Activated CD8-positive, alpha-beta memory T cell treated with anti-CD3 and anti-CD28 coated beads for 1 hour (primary cell): Measurements from ENCODE around the gene EMX1.
"Not testable (repeated sequence)": the region's sequence is repeated elsewhere in the genome, so short reads cannot be mapped to it uniquely, and the experiment has no call there.

Source experiments
- DNase-seq, 2 donors: peaks; one replicate each; pipeline ENCODE4 v3.0.0-alpha.2; 2020; ENCODE audit warnings: low read depth in 1 of 2; ENCODE audit errors: extremely low read depth in 1 of 2

EMX1 gene

DNA sequence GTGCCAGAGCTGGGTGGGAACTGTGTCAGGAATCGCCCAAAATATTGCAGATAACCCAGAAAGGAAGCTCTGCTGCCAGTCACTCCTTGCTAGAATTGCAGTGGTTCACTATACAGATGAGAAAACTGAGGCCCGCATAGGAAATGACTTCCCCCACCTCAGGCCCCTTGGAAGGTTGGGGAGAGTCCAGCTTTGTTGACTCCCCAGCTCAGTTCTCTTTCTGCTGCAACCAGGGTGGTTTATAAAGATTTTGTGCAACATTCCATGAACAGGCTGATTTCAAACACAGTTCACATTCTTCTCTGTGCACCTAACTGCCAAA, 18.8 kb upstream of the EMX1 start:
- no peak for DNase-seq

- DNase-seq, result no peak
Measured at GRCh38 chr2:72900191-72900825, 17.0 kb upstream of the EMX1 start.

DNA sequence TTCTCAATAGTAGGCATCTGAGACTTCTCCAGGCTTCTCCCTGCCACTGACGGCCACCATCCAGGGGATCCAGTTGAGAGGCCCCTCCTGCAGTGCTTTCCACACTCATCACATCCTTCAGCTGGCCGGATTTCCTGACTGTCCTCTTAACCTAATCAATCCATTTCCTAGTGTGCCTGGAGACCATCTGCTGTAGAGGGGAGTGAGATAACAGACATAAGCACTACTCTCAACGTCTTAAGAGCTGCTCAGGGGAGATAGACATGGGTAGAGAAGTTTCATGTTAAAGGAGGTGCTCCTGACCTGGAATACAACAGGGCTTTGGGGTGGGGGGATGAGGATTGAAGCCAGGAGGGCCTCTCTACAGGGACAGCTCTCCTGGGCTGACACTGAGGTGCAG, 15.9 kb upstream of the EMX1 start:
- DNase-seq, result no peak

DNA sequence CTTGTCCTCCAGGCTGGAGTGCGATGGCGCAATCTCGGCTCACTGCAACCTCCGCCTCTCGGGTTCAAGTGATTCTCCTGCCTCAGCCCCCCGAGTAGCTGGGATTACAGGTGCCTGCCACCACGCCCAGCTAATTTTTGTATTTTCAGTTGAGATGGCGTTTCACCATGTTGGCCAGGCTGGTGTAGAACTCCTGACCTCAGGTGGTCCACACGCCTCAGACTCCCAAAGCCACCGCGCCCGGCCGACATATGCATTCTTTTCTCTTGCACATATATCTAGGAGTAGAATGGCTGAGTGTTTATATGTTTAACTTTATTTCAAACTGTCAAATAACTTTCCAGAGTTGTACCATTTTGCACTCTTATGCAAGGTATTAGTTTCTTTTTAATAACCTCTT, 9.9 kb upstream of the EMX1 start:
- not testable (repeated sequence) for DNase-seq

GRCh38 chr2:72908741-72909140, 8.6 kb upstream of the EMX1 start:
- no peak for DNase-seq

DNA sequence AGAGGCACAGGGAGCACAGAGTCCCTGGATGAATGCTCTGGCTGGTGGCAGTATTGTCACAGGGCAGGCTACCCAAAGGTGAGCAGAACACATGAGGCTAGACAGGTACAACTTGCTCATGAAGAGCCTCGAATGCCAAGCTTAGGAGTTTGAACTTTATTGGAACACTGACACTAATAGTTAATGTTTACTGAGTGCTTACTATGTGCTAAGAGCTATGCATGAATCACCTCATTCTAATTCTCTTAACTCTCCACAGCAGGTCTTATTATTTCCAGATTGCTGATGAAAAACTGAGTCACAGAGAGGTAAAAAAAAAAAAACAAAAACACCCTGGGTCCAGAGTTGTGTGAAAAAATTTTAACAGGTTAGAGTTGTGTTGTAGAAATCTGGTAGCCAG, 6.1 kb upstream of the EMX1 start:
- no peak for DNase-seq

- DNase-seq, result no peak
Measured at GRCh38 chr2:72913486-72914205, 3.7 kb upstream of the EMX1 start.

- no peak for DNase-seq
Measured at GRCh38 chr2:72914206-72914559, 3.1 kb upstream of the EMX1 start.

- no peak for DNase-seq
Measured at GRCh38 chr2:72914589-72915319, 2.6 kb upstream of the EMX1 start.

DNA sequence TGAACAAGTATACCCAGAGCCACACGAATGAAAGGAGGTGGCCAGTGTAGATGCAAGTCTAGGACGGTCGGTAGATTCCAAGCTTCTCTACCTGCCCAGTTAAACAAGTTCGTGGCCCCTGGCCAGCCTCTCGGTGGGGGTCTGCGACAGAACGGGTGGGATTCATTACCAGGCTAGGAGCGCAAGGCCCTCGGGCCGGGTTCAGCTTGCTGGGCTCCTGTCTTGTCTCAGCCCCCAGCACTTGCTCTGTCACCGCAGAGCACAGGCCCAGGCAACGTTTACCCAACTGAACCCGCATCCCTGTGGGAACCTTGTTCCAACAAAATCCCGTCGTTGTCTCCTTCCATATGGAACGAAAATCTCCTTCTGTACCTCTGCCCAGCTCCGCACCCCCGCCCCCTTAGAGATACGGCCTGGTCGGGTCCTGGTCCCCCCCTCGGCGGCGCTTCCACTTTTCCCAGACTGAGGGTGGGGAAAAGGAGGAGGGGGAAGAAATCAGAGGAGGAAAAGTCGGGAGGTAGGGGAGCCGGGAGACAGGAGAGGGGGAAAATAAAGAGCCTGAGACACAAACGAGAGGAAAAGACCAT, 1.9 kb upstream of the EMX1 start:
- DNase-seq, result no peak

DNA sequence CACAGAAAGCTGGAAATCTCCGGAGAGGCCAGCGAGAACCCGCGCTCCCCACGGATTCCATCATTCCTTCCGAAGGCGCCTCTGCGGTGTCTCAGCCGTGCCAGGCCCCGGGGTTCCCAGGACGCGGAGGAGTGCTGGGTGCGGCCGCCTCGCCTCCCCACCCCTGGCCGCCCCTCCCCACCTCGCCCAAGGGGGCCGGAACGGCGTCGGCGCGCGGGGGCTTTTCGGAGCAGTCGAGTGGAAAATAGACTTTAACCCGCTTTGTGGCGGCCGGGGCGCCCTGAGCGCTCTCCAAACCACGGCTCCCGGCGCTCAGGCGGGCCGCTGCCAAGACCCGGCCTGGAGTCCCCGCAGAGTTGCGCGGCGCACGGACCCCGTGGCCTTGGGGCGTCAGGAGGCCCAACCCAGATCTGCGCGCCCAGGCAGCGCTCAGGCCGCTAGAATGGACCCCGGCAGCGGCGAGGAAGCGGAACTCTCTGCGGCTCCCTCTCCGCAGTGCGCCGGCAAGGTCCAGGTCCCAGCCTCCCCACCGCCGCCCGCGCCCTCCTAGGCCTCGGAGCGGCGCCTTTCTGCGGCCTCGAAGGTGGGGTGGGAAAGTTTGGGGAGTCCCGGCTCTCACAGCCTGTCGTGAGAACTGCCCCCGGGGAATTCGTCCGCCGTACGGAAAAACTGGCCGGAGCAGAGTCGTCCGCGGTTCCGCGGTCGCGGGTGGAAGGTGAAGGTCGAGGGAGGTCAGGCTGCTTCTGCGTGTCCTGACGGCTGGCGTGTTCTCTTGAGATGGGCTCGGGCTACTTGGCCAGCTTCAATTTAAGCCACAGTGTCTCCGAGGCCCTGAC, 1.2 kb upstream of the EMX1 start:
- no peak for DNase-seq

DNA sequence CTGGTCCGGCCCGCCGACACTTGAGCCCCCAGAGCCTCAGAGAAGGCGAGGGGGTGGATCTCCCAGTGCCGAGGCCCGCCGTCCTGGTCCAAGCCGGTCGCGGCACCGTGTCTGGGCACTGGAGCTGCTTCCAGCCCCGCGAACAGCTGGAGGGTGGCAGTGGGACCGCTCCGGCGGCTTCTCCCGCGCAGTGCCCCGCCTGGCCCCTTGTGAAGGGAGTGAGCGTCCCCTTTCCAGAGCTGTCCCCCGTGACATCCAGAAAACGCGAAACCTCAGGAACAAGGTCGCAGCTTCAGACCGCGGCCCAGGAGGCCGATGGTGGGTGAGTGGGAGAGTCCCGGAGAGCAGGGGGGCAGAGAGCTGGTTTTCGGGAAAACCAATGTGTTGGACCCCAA, 579 bp upstream of the EMX1 start:
- DNase-seq, result no peak

DNA sequence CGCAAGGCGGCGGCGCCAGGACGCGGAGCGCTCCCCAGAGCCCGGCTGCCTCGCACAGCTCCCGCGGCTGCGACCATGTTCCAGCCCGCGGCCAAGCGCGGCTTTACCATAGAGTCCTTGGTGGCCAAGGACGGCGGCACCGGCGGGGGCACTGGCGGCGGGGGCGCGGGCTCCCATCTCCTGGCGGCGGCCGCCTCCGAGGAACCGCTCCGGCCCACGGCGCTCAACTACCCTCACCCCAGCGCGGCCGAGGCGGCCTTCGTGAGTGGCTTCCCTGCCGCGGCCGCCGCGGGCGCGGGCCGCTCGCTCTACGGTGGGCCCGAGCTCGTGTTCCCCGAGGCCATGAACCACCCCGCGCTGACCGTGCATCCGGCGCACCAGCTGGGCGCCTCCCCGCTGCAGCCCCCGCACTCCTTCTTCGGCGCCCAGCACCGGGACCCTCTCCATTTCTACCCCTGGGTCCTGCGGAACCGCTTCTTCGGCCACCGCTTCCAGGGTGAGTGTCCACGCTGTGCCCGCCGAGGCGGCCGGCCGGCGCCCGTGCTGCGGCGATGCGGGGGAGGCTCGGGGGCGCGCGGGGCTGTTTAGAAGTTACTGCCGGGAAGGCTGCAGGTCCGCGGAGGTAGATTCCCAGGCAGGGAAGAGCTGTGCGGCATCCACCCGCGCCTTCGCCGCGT, 696 bp downstream of the EMX1 start:
- DNase-seq, result no peak

DNA sequence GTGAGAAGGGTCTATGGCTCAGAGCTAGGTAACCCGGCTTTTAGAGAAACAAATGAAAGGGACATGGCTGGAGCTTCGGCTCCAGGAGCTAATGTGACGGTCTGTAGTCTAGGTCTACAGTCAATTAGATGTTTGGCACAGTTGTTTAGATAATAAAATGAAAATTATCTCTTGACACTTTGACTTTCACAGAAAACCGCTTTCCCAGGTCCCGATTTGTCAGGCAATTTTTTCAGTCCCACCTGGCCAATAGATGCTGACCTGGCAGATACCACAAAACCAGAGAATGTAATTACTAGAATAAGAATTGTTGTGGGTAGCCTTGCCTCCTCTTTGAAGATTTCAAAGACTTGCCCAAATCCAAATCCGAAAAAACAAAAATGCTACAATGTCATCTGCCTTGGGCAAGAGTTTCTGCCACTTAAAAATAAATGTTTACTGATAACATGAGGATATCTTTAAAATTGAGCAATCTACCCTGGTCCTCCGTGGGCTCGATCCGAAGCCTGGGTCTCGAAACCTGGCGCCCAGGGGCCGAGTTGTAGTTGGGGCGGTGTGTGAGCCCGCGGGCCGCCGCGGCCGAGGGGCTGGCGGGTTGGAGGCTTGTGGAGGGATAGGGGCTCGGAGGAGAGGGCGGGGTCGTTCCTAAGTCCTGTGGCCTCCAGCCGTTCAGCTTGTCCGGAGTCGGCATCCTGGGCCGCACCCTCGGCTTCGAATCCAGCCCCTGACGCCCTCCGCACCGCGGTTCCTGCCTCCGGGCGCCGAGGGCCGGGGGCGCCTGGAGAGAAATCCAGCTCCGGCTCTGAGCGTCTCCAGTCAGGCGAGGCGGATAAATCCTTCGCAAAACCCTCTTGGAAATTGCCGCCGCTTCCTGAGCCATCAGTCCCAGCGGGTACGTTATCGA, 2.3 kb downstream of the EMX1 start:
- no peak for DNase-seq

GRCh38 chr2:72920318-72921087, 3.2 kb downstream of the EMX1 start:
- DNase-seq, result no peak

- DNase-seq, result no peak
Measured at GRCh38 chr2:72921088-72921851, 4.0 kb downstream of the EMX1 start.

DNA sequence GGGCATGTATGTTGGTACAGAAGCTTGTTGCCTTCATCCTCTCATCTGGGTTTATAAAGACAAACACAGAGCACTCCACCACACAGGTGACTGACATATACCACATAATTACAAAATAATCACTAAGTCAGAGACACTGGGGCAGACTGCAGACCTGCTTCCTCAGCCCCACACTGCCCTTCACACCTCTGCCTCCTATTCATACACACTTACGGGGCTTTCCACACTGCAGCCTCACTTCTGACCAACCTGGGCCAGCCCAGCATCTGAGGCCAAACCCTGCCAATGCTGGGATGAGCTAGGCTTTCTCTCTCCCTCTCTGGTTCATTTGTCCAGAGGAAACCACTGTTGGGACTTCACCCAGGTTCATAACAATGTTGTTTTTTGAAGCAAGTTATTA, 4.5 kb downstream of the EMX1 start:
- DNase-seq, result no peak

- DNase-seq, result no peak
Measured at GRCh38 chr2:72923833-72924352, 6.6 kb downstream of the EMX1 start.
